ENCODE measurements around the gene NRTN. TPM values are rescaled to one million over a fixed set of nuclear protein-coding genes. Genes with fewer than 3 reads are reported as not detected.

NRTN gene
- total RNA-seq, 2 experiments from 2014 or later, result 0.21 to 0.32 TPM

Other genes starting within 250 kb of the NRTN start
- gene TINCR, start 237.1 kb upstream of the NRTN start, total RNA-seq, result under 1 TPM; 0.23 to 0.27 TPM
- 10 to 100 TPM; 65.0 to 78.6 TPM for gene SAFB2, start 182.3 kb upstream of the NRTN start, total RNA-seq
- 100 to 1,000 TPM; 100 to 118 TPM for gene SAFB, start 182.0 kb upstream of the NRTN start, total RNA-seq
- gene MICOS13, start 124.6 kb upstream of the NRTN start, total RNA-seq, result 10 to 100 TPM; 50.9 to 52.1 TPM
- gene HSD11B1L, start 124.0 kb upstream of the NRTN start, total RNA-seq, result 1 to 10 TPM; 2.0 to 3.2 TPM
- 1,000 to 10,000 TPM; 1,452 to 1,530 TPM for gene RPL36, start 114.8 kb upstream of the NRTN start, total RNA-seq
- 100 to 1,000 TPM; 287 to 315 TPM for gene LONP1, start 84.9 kb upstream of the NRTN start, total RNA-seq
- not detected for gene CATSPERD, start 84.4 kb upstream of the NRTN start, total RNA-seq
- 1 to 10 TPM; 5.3 to 5.4 TPM for gene PRR22, start 20.3 kb upstream of the NRTN start, total RNA-seq
- 10 to 100 TPM; 59.4 to 63.9 TPM for gene DUS3L, start 13.9 kb upstream of the NRTN start, total RNA-seq
- not detected for gene FUT6, start 34.6 kb downstream of the NRTN start, total RNA-seq
- not detected for gene FUT3, start 46.4 kb downstream of the NRTN start, total RNA-seq
- under 1 TPM in 1 of 2 experiments, not detected in 1; 0.09 TPM for gene FUT5, start 65.5 kb downstream of the NRTN start, total RNA-seq
- gene NDUFA11, start 98.7 kb downstream of the NRTN start, total RNA-seq, result 100 to 1,000 TPM; 175 to 213 TPM
- 1 to 10 TPM; 2.3 to 2.8 TPM for gene VMAC, start 99.8 kb downstream of the NRTN start, total RNA-seq
- 1 to 10 TPM; 2.2 to 2.7 TPM for gene CAPS, start 109.2 kb downstream of the NRTN start, total RNA-seq
- 100 to 1,000 TPM in 1 of 2 experiments, 10 to 100 TPM in 1; 85.5 to 103 TPM for gene RANBP3, start 173.1 kb downstream of the NRTN start, total RNA-seq